OCI-LY3 (cell line): ENCODE measurements around the gene CNEP1R1.

ENCODE experiments used
- EZH2phosphoT487 ChIP-seq: fragments of 200-600 bp; shearing (Covaris generic); IDR thresholded peaks from 2 replicates; pipeline ENCODE4 v1.6.1; 2018; ENCODE audit warnings: antibody characterized with exemption, mixed run types, low read depth
- TF ChIP-seq, protein P1 (sequence below): fragments of 200-600, 300-600 bp; sonication (generic); IDR thresholded peaks from 2 replicates; pipeline ENCODE4 v1.5.1; 2014; ENCODE audit warnings: antibody characterized with exemption, low read length, low read depth

DNA sequence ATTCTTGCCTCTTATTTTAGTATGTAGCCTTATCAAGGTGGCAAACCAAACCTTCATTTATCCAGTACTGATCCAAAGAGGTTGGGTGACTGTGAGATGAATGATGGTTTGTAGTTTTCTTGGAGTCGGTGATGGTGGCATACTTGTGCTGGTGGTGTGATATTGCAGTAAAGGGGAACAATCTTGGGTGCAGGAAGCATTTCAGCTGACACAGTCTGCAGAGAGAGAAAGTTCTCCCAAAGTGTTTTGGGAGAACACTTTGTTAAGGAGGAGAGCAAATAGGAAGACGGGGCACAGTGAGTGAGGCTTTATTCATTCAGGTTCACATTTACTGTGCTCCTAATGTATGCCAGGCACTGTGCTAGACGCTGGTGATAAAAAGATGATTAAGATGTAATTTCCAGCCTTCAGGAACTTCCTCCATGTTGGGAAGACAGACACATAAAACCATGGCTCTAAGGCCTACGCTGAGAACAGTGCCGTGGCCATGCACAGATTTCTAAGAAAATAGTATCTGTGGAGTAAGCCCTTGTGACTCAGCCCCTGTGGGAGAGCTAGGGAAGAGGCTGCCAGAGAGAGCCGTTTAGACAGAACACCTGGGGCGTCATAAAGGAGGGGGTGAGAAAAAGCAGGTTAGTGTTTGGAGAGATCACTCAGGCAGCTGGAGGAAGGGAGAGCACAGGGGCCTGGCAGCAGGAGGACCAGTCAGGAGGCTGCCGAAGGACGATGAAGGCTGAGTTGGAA lies 54.5 kb downstream of the CNEP1R1 start:
- TF ChIP-seq, protein P1, sequence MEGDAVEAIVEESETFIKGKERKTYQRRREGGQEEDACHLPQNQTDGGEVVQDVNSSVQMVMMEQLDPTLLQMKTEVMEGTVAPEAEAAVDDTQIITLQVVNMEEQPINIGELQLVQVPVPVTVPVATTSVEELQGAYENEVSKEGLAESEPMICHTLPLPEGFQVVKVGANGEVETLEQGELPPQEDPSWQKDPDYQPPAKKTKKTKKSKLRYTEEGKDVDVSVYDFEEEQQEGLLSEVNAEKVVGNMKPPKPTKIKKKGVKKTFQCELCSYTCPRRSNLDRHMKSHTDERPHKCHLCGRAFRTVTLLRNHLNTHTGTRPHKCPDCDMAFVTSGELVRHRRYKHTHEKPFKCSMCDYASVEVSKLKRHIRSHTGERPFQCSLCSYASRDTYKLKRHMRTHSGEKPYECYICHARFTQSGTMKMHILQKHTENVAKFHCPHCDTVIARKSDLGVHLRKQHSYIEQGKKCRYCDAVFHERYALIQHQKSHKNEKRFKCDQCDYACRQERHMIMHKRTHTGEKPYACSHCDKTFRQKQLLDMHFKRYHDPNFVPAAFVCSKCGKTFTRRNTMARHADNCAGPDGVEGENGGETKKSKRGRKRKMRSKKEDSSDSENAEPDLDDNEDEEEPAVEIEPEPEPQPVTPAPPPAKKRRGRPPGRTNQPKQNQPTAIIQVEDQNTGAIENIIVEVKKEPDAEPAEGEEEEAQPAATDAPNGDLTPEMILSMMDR = no peak
- no peak for TF ChIP-seq EZH2phosphoT487
